Measurements from ENCODE around the gene MCRS1. TPM values are rescaled to one million over a fixed set of nuclear protein-coding genes. Genes with fewer than 3 reads are reported as not detected.

Gene MCRS1
- total RNA-seq, 1 experiment from 2014 or later, result 58.7 TPM

DNA sequence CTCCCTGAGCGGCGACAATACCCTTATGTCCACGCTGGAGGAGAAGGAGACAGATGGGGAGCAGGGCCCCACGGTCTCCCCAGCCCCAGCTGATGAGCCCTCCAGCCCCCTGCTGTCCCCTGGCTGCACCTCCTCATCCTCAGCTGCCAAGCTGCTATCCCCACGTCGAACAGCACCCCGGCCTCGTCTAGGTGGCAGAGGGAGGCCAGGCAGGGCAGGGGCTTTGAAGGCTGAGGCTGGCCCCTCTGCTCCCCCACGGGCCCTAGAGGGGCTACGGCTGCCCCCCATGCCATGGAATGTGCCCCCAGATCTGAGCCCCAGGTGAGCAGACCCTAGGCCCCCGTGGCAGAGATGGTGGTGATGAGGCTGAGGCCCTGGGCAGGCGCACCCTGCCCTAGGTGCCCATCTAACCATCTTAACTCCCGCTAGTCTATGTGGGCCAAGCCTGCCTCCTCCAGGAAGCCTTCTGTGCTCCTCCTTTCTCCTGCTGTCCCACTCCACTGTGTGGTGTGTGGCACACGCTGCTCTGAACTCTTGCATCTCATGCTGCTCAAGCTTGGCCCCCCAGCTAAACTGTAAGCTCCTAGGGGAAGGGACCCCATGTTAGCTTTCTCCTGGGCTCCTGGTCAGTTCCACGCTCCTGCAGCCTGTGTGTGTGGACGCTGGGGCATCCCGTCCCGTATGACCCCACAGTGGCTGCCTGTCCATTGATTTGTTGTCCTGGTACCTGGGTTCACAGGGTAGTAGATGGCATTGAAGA lies 12.1 kb downstream of the MCRS1 start:
- Mint-ChIP-seq H3K36me3 (ENCODE audit: insufficient read depth, unreplicated experiment) (peaks cover 24% of the 10 kb centered on the region), H3K27ac (ENCODE audit: low read depth, unreplicated experiment) (no peak overlapping the region), H3K9me3 (ENCODE audit: unreplicated experiment) (no peaks in the 10 kb centered on the region), H3K4me1 (ENCODE audit: insufficient read depth, unreplicated experiment) (peaks cover 13% of the 10 kb centered on the region), H3K4me3 (ENCODE audit: unreplicated experiment) (no peak overlapping the region), H3K27me3 (ENCODE audit: insufficient read depth, unreplicated experiment) (peaks cover 15% of the 10 kb centered on the region)
- no TSS peak for BruUV-seq (replicated peaks)
- DNase-seq (ENCODE audit: unreplicated experiment), result no peak
- TF ChIP-seq, protein P1, sequence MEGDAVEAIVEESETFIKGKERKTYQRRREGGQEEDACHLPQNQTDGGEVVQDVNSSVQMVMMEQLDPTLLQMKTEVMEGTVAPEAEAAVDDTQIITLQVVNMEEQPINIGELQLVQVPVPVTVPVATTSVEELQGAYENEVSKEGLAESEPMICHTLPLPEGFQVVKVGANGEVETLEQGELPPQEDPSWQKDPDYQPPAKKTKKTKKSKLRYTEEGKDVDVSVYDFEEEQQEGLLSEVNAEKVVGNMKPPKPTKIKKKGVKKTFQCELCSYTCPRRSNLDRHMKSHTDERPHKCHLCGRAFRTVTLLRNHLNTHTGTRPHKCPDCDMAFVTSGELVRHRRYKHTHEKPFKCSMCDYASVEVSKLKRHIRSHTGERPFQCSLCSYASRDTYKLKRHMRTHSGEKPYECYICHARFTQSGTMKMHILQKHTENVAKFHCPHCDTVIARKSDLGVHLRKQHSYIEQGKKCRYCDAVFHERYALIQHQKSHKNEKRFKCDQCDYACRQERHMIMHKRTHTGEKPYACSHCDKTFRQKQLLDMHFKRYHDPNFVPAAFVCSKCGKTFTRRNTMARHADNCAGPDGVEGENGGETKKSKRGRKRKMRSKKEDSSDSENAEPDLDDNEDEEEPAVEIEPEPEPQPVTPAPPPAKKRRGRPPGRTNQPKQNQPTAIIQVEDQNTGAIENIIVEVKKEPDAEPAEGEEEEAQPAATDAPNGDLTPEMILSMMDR (IDR thresholded peaks at IDR 0.05; ENCODE audit: unreplicated experiment), result no peak
- ChIA-PET CTCF (interaction anchor here (0.6 to 1.6 kb wide), 3 partner anchors 35 to 275 kb away, joined by 3 to 4 read pairs (median 3); no protein-coding TSS in a partner anchor), POLR2A (interaction anchor here (1.9 kb wide), 1 partner anchor 12 kb away, joined by 9 read pairs; the partner anchor contains the start of gene MCRS1)
- intact Hi-C loops (cut with micrococcal nuclease), result no loop called here

DNA sequence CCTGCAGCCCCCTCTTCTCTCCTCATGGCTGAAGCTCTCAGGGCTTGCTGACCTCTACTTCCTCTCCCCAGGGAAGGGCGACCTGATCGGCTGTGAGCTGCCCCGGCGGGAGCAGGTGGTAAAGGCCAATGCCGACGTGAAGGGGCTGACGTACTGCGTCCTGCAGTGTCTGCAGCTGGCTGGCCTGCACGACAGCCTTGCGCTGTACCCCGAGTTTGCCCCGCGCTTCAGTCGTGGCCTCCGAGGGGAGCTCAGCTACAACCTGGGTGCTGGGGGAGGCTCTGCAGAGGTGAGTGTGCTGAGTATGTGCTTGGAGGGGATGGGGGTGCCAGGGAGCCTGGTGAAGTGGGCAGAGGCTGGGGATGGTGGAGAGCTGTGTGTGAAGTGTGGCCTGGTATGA lies 13.7 kb downstream of the MCRS1 start:
- H3K27ac Mint-ChIP-seq (ENCODE audit: low read depth, unreplicated experiment), result no peak overlapping the region
- peaks cover 13% of the 10 kb centered on the region for H3K4me1 Mint-ChIP-seq (ENCODE audit: insufficient read depth, unreplicated experiment)
- TF ChIP-seq, protein P1 (IDR thresholded peaks at IDR 0.05; ENCODE audit: unreplicated experiment), result no peak
- H3K36me3 Mint-ChIP-seq (ENCODE audit: insufficient read depth, unreplicated experiment), result peaks cover 10% of the 10 kb centered on the region
- POLR2A ChIA-PET, result interaction anchor here (0.7 to 3.3 kb wide), 5 partner anchors 13 to 196 kb away, joined by 3 to 19 read pairs (median 3); partner anchors contain the start of gene MCRS1
- H3K4me3 Mint-ChIP-seq (ENCODE audit: unreplicated experiment), result no peak overlapping the region
- peaks cover 15% of the 10 kb centered on the region for H3K27me3 Mint-ChIP-seq (ENCODE audit: insufficient read depth, unreplicated experiment)
- CTCF ChIA-PET, result interaction anchor here (0.7 to 4.8 kb wide), 18 partner anchors 8 to 308 kb away, joined by 3 to 34 read pairs (median 4); partner anchors contain the start of gene FAM186B
- DNase-seq (ENCODE audit: unreplicated experiment), result no peak
- no TSS peak for BruUV-seq (replicated peaks)
- no peaks in the 10 kb centered on the region for H3K9me3 Mint-ChIP-seq (ENCODE audit: unreplicated experiment)
- intact Hi-C loops (cut with micrococcal nuclease), result no loop called here

DNA sequence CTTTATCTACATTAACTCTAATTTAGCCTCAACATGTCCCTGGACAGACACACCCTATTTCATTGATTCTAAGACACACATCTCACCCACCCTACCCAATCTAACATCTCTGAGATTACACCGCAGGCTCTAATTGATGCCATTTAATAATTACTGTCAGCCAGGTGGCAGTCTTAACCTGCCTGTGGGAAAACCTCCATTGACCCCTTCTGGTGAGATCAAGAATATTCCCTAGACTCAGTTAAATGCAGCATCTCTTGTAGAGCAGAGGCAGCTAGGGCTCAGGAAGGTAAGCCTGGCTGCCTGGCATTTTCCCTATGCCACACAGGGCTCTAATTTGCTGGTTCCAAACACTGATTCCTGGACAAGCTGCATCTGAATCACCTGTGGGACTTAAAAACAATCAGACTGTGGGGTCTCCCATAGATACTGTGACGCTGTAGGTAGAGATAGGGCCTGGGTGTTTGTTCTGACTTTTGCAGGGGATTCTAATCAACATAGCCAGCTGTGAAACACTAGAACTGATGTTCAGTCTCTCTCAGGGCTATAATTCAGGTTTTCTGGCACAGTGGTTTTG lies 14.3 kb downstream of the MCRS1 start:
- no peak overlapping the region for H3K27ac Mint-ChIP-seq (ENCODE audit: low read depth, unreplicated experiment)
- peak; percentile 65 for DNase-seq (ENCODE audit: unreplicated experiment)
- CTCF ChIA-PET, result interaction anchor here (0.5 to 4.8 kb wide), 19 partner anchors 9 to 196 kb away, joined by 3 to 34 read pairs (median 4); partner anchors contain the start of gene FAM186B
- intact Hi-C loops (cut with micrococcal nuclease), result loop anchor here (1.0 to 2.0 kb wide), 2 partner anchors 27 to 195 kb away; no protein-coding TSS in a partner anchor
- no peak overlapping the region for H3K4me3 Mint-ChIP-seq (ENCODE audit: unreplicated experiment)
- peaks cover 4% of the 10 kb centered on the region for H3K36me3 Mint-ChIP-seq (ENCODE audit: insufficient read depth, unreplicated experiment)
- POLR2A ChIA-PET, result interaction anchor here (0.7 to 3.3 kb wide), 6 partner anchors 13 to 195 kb away, joined by 3 to 19 read pairs (median 6); partner anchors contain the start of gene MCRS1
- peaks cover 13% of the 10 kb centered on the region for H3K4me1 Mint-ChIP-seq (ENCODE audit: insufficient read depth, unreplicated experiment)
- TF ChIP-seq, protein P1 (IDR thresholded peaks at IDR 0.05; ENCODE audit: unreplicated experiment), result peak; percentile 58
- peaks cover 15% of the 10 kb centered on the region for H3K27me3 Mint-ChIP-seq (ENCODE audit: insufficient read depth, unreplicated experiment)
- no TSS peak for BruUV-seq (replicated peaks)
- no peaks in the 10 kb centered on the region for H3K9me3 Mint-ChIP-seq (ENCODE audit: unreplicated experiment)

DNA sequence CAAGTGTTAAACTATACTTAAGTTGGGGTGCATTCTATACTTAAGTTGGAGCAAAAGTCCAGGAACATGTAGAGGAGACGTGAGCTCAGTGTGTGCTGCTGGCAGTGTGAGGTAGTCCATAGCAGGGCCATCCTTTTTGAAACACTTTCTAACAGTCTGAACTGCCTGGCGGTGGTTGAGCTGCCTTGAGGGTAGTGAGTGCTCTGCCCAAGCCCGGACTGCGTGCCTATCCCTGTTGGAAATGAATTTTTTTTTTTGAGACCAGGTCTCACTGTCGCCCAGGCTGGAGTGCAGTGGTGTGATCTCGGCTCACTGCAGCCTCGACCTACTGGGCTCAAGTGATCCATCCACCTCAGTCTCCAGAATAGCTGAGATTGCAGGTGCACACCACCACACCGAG lies 15.0 kb downstream of the MCRS1 start:
- ChIA-PET POLR2A (interaction anchor here (0.7 to 3.3 kb wide), 4 partner anchors 13 to 95 kb away, joined by 4 to 19 read pairs (median 6); partner anchors contain the start of gene MCRS1), CTCF (interaction anchor here (0.5 to 4.8 kb wide), 22 partner anchors 10 to 255 kb away, joined by 3 to 34 read pairs (median 4); no protein-coding TSS in a partner anchor)
- TF ChIP-seq, protein P1 (IDR thresholded peaks at IDR 0.05; ENCODE audit: unreplicated experiment), result no peak
- intact Hi-C loops (cut with micrococcal nuclease), result loop anchor here (1.0 to 2.0 kb wide), 2 partner anchors 28 to 195 kb away; no protein-coding TSS in a partner anchor
- no peak for DNase-seq (ENCODE audit: unreplicated experiment)
- no peaks in the 10 kb centered on the region for H3K36me3 Mint-ChIP-seq (ENCODE audit: insufficient read depth, unreplicated experiment)
- no peak overlapping the region for H3K4me3 Mint-ChIP-seq (ENCODE audit: unreplicated experiment)
- peaks cover 15% of the 10 kb centered on the region for H3K27me3 Mint-ChIP-seq (ENCODE audit: insufficient read depth, unreplicated experiment)
- peaks cover 13% of the 10 kb centered on the region for H3K4me1 Mint-ChIP-seq (ENCODE audit: insufficient read depth, unreplicated experiment)
- no TSS peak for BruUV-seq (replicated peaks)
- H3K27ac Mint-ChIP-seq (ENCODE audit: low read depth, unreplicated experiment), result no peak overlapping the region
- H3K9me3 Mint-ChIP-seq (ENCODE audit: unreplicated experiment), result no peaks in the 10 kb centered on the region

Measured in MCF 10A (cell line).